Small intestine (tissue), 7 donors: ENCODE data around the gene MS4A12. TPM values are rescaled to one million over a fixed set of nuclear protein-coding genes. Genes with fewer than 3 reads are reported as not detected.
"Not testable (repeated sequence)": the region's sequence is repeated elsewhere in the genome, so short reads cannot be mapped to it uniquely, and the experiment has no call there.

Source experiments
- DNase-seq, 2 donors: peaks; one replicate each; pipeline versions ENCODE4 v3.0.0 to v3.0.0-alpha.2; 2013
- FAIRE-seq: peaks from 2 replicates; lab custom pipeline; 2012; peaks lifted over from hg19 to GRCh38; lab: Jason Lieb, UNC
- H3K27ac ChIP-seq, 3 donors: one replicate each; pipeline ENCODE4 v1.5.1; 2013; ENCODE audit warnings: low read length in 2 of 3, mild to moderate bottlenecking in 2 of 3, control low read depth in 1 of 3, inconsistent platforms in 1 of 3, low read depth in 1 of 3, moderate library complexity in 1 of 3
- H3K27me3 ChIP-seq, 3 donors: one replicate each; pipeline ENCODE4 v1.6.1; 2013; ENCODE audit warnings: low read length in 3 of 3, inconsistent platforms in 1 of 3; ENCODE audit not compliant: control insufficient read depth in 3 of 3, insufficient read depth in 3 of 3
- H3K36me3 ChIP-seq, 3 donors: one replicate each; pipeline ENCODE4 v1.6.1; 2013; ENCODE audit warnings: low read length in 3 of 3, inconsistent platforms in 1 of 3, low read depth in 1 of 3, mild to moderate bottlenecking in 1 of 3, moderate library complexity in 1 of 3; ENCODE audit not compliant: control insufficient read depth in 3 of 3, insufficient read depth in 2 of 3
- H3K4me1 ChIP-seq, 3 donors: one replicate each; pipeline ENCODE4 v1.6.1; 2013; ENCODE audit warnings: low read length in 2 of 3, inconsistent platforms in 1 of 3, low read depth in 1 of 3, mild to moderate bottlenecking in 1 of 3, moderate library complexity in 1 of 3; ENCODE audit not compliant: control insufficient read depth in 3 of 3, insufficient read depth in 2 of 3
- H3K4me3 ChIP-seq, 3 donors: one replicate each; pipeline ENCODE4 v1.5.1; 2013; ENCODE audit warnings: low read length in 3 of 3, control low read depth in 1 of 3, inconsistent platforms in 1 of 3, low read depth in 1 of 3, mild to moderate bottlenecking in 1 of 3, moderate library complexity in 1 of 3
- H3K9me3 ChIP-seq, 2 donors: one replicate each; pipeline ENCODE4 v1.6.1; 2013; ENCODE audit warnings: low read depth in 1 of 2, low read length in 1 of 2; ENCODE audit not compliant: control insufficient read depth in 2 of 2, insufficient read depth in 1 of 2
- WGBS, 3 donors: extraction: QIAGEN DNeasy Blood & Tissue Kit; methylation state at CpG; one replicate each; pipeline ENCODE4 v1.1.7; 2013; 5-methylcytosine and 5-hydroxymethylcytosine counted together
- polyA plus RNA-seq, 4 donors: library from polyadenylated mRNA; stranded (reverse) in 3 of 4; unstranded in 1 of 4; fragments of 200-250 nt in 3 of 4; fragments of 120-200 nt in 1 of 4; gene quantifications; one replicate each; pipeline versions ENCODE4 v1.2.1 to v1.2.3, GENCODE V29; 2013
- donor health status: healthy with polysubstance abuse.
- donor health status: control.
- donor health status: control.
- donor health status: Bipolar disorder and iron deficiency.
- donor health status: healthy.

Gene MS4A12
- polyA plus RNA-seq, 4 donors = 0.04 TPM; not detected in 3

DNA sequence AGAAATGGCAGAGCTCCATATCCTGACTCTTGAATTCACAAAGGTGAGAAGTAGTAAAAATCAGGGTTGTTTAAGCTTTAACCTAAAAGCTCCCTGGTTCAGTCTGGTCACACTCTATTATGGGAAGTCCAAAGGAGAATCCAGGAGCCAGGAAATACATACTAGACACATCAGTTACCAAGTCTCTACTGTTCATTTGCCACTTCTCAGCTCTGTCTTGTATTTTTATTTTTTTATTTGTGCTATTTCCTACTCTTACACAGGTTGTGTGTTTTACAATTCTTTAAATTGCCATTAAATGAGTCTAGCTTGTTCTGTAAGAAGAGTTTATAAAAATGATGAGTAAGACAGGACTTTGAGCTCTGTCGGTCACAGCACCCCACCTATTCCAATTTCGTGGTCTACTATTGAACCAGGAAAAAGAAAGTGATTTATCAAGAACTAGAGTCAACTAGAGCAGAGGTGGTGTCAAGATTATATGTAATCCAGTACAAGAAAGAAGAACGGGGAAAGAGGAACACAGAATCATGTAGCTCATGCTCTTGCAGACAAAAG, 9.7 kb downstream of the MS4A12 start:
- WGBS, 3 donors = 16 to 45% (median 19%) methylated on average over 3 of the region's 3 CpGs
- H3K27ac ChIP-seq = peak overlapping the region in 2 of 3 donors; percentile 57 to 74
- H3K27me3 ChIP-seq = no peaks in the 10 kb centered on the region
- H3K36me3 ChIP-seq = no peaks in the 10 kb centered on the region
- peak; percentile 66 to 83 for DNase-seq
- no peaks in the 10 kb centered on the region for H3K9me3 ChIP-seq
- no peak for FAIRE-seq
- H3K4me1 ChIP-seq = peaks cover 0 to 10% (median 4%) of the 10 kb centered on the region in 3 donors
- no peak overlapping the region for H3K4me3 ChIP-seq

DNA sequence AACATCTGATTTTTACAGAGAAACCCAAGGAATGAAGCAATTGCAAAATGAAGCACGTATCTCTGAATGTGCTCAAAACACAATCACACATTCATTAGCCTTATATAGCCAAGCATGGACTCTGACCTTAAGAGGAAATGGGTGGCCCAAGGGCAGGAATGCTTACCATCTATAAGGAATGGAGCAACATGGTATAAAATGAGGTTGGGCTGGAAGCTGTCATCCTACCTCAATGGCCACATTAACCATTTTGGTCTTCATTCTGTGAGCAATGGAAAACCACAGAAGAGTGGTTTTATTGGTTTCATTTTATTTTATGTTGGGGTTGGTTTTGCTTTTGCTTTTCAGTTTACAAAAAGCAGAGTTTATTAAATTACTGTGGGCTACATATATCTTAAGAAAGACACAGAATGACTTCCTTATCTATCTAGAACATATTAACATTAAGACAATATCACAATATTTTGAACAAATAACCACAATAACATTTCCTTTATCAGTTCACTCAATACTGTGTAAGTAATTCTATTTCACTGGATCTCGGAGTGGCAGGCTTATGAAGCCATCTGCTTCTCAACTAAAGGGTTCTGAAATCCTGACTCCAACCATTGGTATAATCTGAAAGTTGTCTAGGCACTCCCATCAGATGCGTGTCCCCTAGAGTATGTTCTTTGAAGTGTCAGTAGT, 11.8 kb downstream of the MS4A12 start:
- DNase-seq = peak; percentile 16 to 76
- H3K36me3 ChIP-seq = no peaks in the 10 kb centered on the region
- H3K4me3 ChIP-seq = no peak overlapping the region
- no peak overlapping the region for H3K27ac ChIP-seq
- H3K9me3 ChIP-seq = peaks cover 0 to under 1% of the 10 kb centered on the region in 2 donors
- 54 to 74% (median 63%) methylated on average over 3 of the region's 3 CpGs for WGBS, 3 donors
- H3K4me1 ChIP-seq = peaks cover 0 to 7% (median 4%) of the 10 kb centered on the region in 3 donors
- no peaks in the 10 kb centered on the region for H3K27me3 ChIP-seq
- no peak for FAIRE-seq

DNA sequence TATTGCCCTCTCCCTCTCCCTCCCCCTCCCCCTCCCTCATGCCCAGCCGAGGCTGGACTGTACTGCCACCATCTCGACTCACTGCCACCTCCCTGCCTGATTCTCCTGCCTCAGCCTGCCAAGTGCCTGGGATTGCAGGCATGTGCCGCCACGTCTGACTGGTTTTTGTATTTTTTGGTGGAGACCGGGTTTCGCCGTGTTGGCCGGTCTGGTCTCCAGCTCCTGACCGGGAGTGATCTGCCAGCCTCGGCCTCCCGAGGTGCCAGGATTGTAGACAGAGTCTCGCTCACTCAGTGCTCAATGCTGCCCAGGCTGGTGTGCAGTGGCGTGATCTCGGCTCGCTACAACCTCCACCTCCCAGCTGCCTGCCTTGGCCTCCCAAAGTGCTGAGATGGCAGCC, 17.0 kb downstream of the MS4A12 start:
- not testable (repeated sequence) for H3K36me3 ChIP-seq, H3K4me3 ChIP-seq, H3K27ac ChIP-seq, H3K27me3 ChIP-seq, FAIRE-seq, H3K4me1 ChIP-seq, H3K9me3 ChIP-seq, DNase-seq
- WGBS, 3 donors = 80 to 83% (median 81%) methylated on average over 15 of the region's 15 CpGs

DNA sequence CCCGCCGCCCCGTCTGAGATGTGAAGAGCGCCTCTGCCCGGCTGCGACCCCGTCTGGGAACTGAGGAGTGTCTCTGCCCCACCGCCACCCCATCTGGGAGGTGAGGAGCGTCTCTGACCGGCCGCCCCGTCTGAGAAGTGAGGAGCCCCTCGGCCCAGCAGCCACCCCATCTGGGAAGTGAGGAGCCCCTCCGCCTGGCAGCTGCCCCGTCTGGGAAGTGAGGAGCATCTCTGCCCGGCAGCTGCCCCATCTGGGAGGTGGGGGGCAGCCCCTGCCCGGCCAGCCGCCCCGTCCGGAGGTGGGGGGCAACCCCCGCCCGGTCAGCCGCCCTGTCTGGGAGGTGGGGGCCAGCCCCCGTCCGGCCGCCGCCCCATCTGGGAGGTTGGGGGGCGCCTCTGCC, 17.6 kb downstream of the MS4A12 start:
- not testable (repeated sequence) for H3K4me3 ChIP-seq, FAIRE-seq, DNase-seq, H3K27ac ChIP-seq, H3K36me3 ChIP-seq, H3K9me3 ChIP-seq, H3K4me1 ChIP-seq, H3K27me3 ChIP-seq
- 90 to 96% (median 96%) methylated on average over 21 to 28 of the region's 28 CpGs for WGBS, 3 donors

DNA sequence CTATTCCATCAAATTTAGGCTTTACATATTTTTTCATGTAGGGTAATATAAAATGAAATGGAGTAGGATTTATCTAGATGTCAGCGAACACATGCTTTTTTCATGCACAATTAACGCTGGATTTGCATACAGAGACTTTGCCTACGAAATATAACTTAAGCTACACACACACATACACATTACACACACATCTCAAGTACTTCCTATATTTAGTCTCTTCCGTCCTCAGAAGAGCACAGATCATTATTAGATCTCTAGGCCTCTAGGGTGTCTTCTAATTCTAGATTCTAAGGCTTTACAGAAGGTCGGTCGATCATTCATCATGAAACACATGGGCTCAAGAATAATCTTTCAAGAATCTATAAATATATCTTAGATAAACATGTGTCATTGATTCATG, 18.8 kb downstream of the MS4A12 start:
- H3K9me3 ChIP-seq = peaks cover 0 to 4% of the 10 kb centered on the region in 2 donors
- WGBS, 3 donors = 62 to 70% (median 66%) methylated on average over 6 of the region's 6 CpGs
- no peaks in the 10 kb centered on the region for H3K4me1 ChIP-seq
- DNase-seq = no peak
- peaks cover 0 to 2% (median 0%) of the 10 kb centered on the region in 3 donors for H3K27me3 ChIP-seq
- H3K27ac ChIP-seq = no peak overlapping the region
- FAIRE-seq = no peak
- no peak overlapping the region for H3K4me3 ChIP-seq
- H3K36me3 ChIP-seq = no peaks in the 10 kb centered on the region

DNA sequence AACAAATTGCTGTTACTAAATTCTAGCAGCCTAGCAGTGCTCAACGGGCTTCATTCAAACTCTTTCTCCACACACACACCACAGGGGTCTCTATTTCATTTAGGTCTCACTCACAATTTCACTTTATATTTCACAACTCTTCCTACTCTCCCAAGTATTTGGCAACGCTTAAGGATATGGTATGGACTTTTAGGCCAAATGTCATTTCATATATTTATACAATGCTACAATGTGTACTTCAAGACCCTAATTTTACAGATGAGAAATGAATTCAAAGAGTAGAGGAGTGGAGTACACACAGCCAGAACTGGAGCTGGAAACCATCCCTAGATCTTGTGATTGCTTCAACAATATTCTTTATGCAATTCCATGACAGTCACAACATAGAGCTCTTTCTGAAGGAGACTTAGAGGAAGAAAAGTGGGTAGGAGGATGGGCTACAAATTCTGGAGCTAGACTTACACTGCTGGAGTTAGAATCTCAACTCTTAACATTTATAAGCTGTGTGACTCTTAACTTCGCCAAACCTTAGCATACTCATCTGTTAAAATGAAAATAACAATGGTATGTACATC, 20.2 kb downstream of the MS4A12 start:
- FAIRE-seq = no peak
- Histone ChIP-seq H3K4me3 (no peak overlapping the region), H3K4me1 (no peaks in the 10 kb centered on the region), H3K27me3 (peaks cover 0 to 2% (median 0%) of the 10 kb centered on the region in 3 donors), H3K36me3 (no peaks in the 10 kb centered on the region), H3K9me3 (peaks cover 0 to 4% of the 10 kb centered on the region in 2 donors), H3K27ac (no peak overlapping the region)
- no peak for DNase-seq
- WGBS, 3 donors = 66 to 72% (median 67%) methylated on average over 3 of the region's 3 CpGs

DNA sequence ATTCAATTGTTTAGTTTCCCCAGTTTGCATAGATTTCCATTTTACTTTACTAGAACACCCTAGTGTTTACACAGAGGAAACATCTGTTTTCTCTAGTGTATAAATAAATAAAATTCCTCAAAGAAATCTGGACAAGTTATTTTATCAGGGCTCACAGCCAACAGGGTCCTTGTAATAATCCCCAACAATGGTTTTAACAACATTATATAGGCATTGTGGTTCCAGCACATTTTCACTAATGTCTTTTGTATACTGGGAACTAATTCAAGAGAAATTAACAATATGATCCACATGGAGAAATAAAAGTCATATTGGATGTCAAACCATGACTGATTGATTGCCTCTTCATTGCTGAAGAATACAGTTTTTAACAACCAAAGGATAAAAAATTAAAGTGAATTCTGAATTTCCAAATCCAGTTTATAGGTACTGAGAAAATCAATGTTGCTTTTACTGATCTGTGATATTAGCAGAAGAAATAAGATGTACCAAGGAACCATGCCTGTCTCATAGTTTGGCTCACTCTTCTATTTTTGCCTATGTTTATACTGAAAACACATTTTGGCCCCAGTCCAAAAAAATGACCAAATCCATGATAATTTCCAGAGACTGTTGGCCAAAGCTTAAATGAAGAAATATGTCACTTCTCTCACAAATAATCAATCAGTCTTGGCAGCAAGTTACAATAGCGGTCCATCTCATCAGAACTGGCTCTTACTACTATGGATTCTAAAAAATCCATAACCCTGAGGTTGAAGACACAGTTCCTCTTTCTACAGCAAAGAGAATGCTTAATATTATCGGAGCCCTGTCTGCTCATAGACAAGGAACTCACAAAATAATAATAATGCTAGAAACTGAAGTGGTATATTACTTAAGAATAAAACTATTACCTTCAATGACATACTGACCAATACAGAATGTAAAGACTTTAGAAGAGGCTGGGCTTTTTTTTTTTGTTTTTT, 21.2 kb downstream of the MS4A12 start:
- no peaks in the 10 kb centered on the region for H3K4me1 ChIP-seq
- peaks cover 0 to 2% (median 0%) of the 10 kb centered on the region in 3 donors for H3K27me3 ChIP-seq
- H3K4me3 ChIP-seq = no peak overlapping the region
- H3K9me3 ChIP-seq = peaks cover 0 to 4% of the 10 kb centered on the region in 2 donors
- H3K27ac ChIP-seq = no peak overlapping the region
- FAIRE-seq (no peak), DNase-seq (no peak)
- WGBS, 3 donors = 61 to 84% (median 65%) methylated on average over 2 of the region's 2 CpGs
- no peaks in the 10 kb centered on the region for H3K36me3 ChIP-seq
